OCI-LY3 (cell line): Measurements from ENCODE around the gene CCDC102B.

Experiments
- H2AFZ ChIP-seq: fragments of 200-600, 300-600 bp; shearing (Covaris generic); 2 replicates; pipeline ENCODE4 v1.6.0; 2014; ENCODE audit warnings: antibody characterized with exemption, low read depth, low read length
- H3K27ac ChIP-seq: fragments of 200-600, 300-600 bp; sonication (generic); 2 replicates; pipeline ENCODE4 v1.5.1; 2014; ENCODE audit warnings: mild to moderate bottlenecking, low read length, moderate library complexity, mixed read lengths
- H3K27me3 ChIP-seq: fragments of 200-600, 300-600 bp; sonication (generic); 2 replicates; pipeline ENCODE4 v1.6.1; 2014; ENCODE audit warnings: low read depth, low read length, mixed read lengths
- H3K36me3 ChIP-seq: fragments of 200-600, 300-600 bp; sonication (generic); replicated peaks from 2 replicates; pipeline ENCODE3; 2014; ENCODE audit warnings: low read depth, low read length, mixed read lengths
- H3K4me1 ChIP-seq: fragments of 300-600, 200-600 bp; sonication (generic); 2 replicates; pipeline ENCODE4 v1.6.1; 2014; ENCODE audit warnings: low read length, mixed read lengths
- H3K4me2 ChIP-seq: fragments of 200-600, 300-600 bp; sonication (generic); 2 replicates; pipeline ENCODE4 v1.6.1; 2014; ENCODE audit warnings: low read length, mixed read lengths
- H3K4me3 ChIP-seq: fragments of 300-600, 200-600 bp; sonication (generic); 2 replicates; pipeline ENCODE4 v1.5.1; 2014; ENCODE audit warnings: antibody characterized with exemption, mild to moderate bottlenecking, low read length, moderate library complexity
- H3K79me2 ChIP-seq: fragments of 300-600, 200-600 bp; shearing (Covaris generic); 2 replicates; pipeline ENCODE4 v1.6.1; 2014; ENCODE audit warnings: mild to moderate bottlenecking, low read length, mixed read lengths
- H3K9ac ChIP-seq: fragments of 300-600, 200-600 bp; shearing (Covaris generic); 2 replicates; pipeline ENCODE4 v1.6.0; 2014; ENCODE audit warnings: mild to moderate bottlenecking, low read length, moderate library complexity
- H3K9me3 ChIP-seq: fragments of 200-600, 300-600 bp; shearing (Covaris generic); 2 replicates; pipeline ENCODE4 v1.6.1; 2014; ENCODE audit warnings: low read length, mixed read lengths; ENCODE audit not compliant: insufficient read depth
- H4K20me1 ChIP-seq: fragments of 200-600, 300-600 bp; sonication (generic); 2 replicates; pipeline ENCODE4 v1.6.1; 2016; ENCODE audit warnings: low read length, mixed read lengths; ENCODE audit not compliant: insufficient read depth
- EZH2phosphoT487 ChIP-seq: fragments of 200-600 bp; shearing (Covaris generic); IDR thresholded peaks from 2 replicates; pipeline ENCODE4 v1.6.1; 2018; ENCODE audit warnings: antibody characterized with exemption, mixed run types, low read depth
- TF ChIP-seq, protein P1 (sequence below): fragments of 200-600, 300-600 bp; sonication (generic); IDR thresholded peaks from 2 replicates; pipeline ENCODE4 v1.5.1; 2014; ENCODE audit warnings: antibody characterized with exemption, low read length, low read depth

CCDC102B gene

DNA sequence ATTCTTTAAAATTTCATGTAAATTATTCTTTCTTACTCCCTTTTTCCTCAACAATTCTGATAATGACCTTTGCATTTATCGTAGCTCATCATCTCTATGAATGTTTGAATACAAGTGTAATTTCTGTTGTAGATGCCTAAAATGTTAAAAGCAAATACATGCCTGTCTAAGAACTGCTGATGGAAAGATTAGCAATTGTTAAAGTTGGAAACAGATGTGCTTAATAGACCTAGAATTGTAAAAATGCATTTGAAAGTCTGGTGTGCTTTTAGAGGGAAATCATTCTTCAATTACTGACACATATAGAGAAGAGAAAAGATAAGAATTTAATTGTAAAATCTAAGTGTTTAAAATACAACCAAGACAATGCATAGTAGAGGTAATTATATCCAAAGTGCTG lies 50.4 kb downstream of the CCDC102B start:
- no peaks in the 10 kb centered on the region for H3K79me2 ChIP-seq
- H3K4me2 ChIP-seq: no peak overlapping the region
- no peak overlapping the region for H3K9ac ChIP-seq
- no peak for TF ChIP-seq EZH2phosphoT487
- TF ChIP-seq, protein P1, sequence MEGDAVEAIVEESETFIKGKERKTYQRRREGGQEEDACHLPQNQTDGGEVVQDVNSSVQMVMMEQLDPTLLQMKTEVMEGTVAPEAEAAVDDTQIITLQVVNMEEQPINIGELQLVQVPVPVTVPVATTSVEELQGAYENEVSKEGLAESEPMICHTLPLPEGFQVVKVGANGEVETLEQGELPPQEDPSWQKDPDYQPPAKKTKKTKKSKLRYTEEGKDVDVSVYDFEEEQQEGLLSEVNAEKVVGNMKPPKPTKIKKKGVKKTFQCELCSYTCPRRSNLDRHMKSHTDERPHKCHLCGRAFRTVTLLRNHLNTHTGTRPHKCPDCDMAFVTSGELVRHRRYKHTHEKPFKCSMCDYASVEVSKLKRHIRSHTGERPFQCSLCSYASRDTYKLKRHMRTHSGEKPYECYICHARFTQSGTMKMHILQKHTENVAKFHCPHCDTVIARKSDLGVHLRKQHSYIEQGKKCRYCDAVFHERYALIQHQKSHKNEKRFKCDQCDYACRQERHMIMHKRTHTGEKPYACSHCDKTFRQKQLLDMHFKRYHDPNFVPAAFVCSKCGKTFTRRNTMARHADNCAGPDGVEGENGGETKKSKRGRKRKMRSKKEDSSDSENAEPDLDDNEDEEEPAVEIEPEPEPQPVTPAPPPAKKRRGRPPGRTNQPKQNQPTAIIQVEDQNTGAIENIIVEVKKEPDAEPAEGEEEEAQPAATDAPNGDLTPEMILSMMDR: no peak
- H3K27ac ChIP-seq: no peak overlapping the region
- no peak overlapping the region for H2AFZ ChIP-seq
- H3K9me3 ChIP-seq: no peaks in the 10 kb centered on the region
- H3K36me3 ChIP-seq: no peaks in the 10 kb centered on the region
- no peaks in the 10 kb centered on the region for H3K27me3 ChIP-seq
- H3K4me3 ChIP-seq: no peak overlapping the region
- no peaks in the 10 kb centered on the region for H4K20me1 ChIP-seq
- H3K4me1 ChIP-seq: no peaks in the 10 kb centered on the region

DNA sequence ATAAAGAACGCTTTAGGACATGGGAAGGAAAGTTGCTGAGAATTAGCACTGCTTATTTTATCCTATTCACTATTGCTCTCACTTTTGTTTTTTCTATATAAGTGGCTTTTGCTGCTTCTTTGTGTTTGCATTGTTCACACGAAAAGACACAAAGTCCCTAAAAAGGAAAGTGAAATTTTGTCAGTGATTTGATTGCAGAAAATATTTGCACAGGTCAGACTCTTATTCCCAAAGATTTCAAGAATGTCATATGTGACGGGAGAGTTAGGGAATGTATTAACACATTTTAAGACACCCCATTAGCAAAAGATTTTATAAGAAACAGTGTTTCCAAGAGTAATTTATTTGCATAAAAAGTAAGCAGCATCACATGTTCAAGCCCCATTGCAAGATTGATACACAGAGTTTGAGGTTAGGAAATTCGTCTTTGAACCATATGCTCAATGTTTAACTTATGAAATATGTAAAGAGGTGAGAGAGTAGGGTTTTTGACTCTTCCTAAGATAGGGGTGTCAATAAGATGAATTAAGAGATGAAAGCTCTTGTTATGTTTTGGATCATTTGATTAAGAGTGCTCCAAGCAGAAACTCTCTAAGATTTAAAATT lies 57.0 kb downstream of the CCDC102B start:
- Histone ChIP-seq H3K27ac (no peak overlapping the region), H3K79me2 (no peaks in the 10 kb centered on the region), H3K9me3 (no peaks in the 10 kb centered on the region), H3K4me1 (no peaks in the 10 kb centered on the region; the same call in 1 of the 2 replicates), H3K9ac (no peak overlapping the region), H2AFZ (peak overlapping the region; percentile 3; the same call in 1 of the 2 replicates), H3K27me3 (no peaks in the 10 kb centered on the region), H3K36me3 (no peaks in the 10 kb centered on the region), H4K20me1 (no peaks in the 10 kb centered on the region), H3K4me3 (no peak overlapping the region), H3K4me2 (peak overlapping the region; percentile 9)
- TF ChIP-seq, protein P1: no peak
- TF ChIP-seq EZH2phosphoT487: no peak

DNA sequence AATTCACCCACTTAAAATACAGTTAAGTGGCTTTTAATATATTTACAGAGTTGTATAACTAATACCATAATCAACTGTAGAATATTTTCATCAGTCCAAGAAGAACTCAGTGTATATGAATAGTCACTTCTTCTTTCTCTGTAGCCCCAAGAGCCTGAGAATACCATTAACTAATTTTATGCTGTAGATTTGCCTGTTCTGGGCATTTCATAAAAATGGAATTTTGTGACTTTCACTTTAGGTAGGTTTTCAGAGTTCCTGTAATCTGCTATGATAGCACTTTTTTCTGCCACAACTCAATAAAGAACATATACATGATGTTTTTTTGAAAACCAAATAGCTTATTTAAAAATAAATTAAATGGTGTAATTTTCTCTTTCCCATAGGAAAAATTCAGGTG lies 57.6 kb downstream of the CCDC102B start:
- Histone ChIP-seq H3K4me3 (no peak overlapping the region), H3K79me2 (no peaks in the 10 kb centered on the region), H3K27me3 (no peaks in the 10 kb centered on the region), H3K4me2 (no peak overlapping the region), H3K9ac (no peak overlapping the region), H3K9me3 (no peaks in the 10 kb centered on the region), H2AFZ (no peak overlapping the region), H3K4me1 (no peaks in the 10 kb centered on the region; the same call in 1 of the 2 replicates), H3K36me3 (no peaks in the 10 kb centered on the region), H3K27ac (no peak overlapping the region), H4K20me1 (no peaks in the 10 kb centered on the region)
- TF ChIP-seq, protein P1: no peak
- TF ChIP-seq EZH2phosphoT487: no peak

DNA sequence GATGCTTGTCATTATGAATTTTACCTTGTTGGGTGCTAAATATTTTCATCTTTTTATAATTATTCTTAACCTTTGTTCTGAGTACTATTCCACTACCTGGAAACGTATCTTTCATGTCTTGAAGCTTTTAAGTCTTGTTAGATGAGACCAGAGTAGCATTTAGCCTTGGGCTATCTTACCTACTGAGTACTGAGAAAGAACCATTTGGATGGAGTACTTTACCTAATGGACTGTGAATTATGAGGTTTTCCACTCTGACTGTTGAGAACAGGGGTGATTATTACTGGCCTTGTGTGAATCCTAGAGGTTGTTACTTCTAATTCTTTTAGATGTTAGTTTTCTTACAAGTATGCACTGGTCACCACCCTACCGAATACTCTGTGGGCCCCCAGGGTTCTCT lies 63.5 kb downstream of the CCDC102B start:
- H3K4me2 ChIP-seq: no peak overlapping the region
- H3K9ac ChIP-seq: no peak overlapping the region
- peaks cover 8% of the 10 kb centered on the region for H3K4me1 ChIP-seq
- no peaks in the 10 kb centered on the region for H3K27me3 ChIP-seq
- H3K9me3 ChIP-seq: no peaks in the 10 kb centered on the region
- no peak overlapping the region for H3K27ac ChIP-seq
- H3K79me2 ChIP-seq: no peaks in the 10 kb centered on the region
- no peaks in the 10 kb centered on the region for H3K36me3 ChIP-seq
- H3K4me3 ChIP-seq: no peak overlapping the region
- no peaks in the 10 kb centered on the region for H4K20me1 ChIP-seq
- no peak for TF ChIP-seq EZH2phosphoT487
- TF ChIP-seq, protein P1: no peak
- H2AFZ ChIP-seq: no peak overlapping the region
